Urinary bladder (tissue), 4 donors: Measurements from ENCODE around the gene YWHAB. TPM values are rescaled to one million over a fixed set of nuclear protein-coding genes. Genes with fewer than 3 reads are reported as not detected.

ENCODE experiments used
- DNase-seq: peaks from one replicate; pipeline ENCODE4 v3.0.0-alpha.2; 2015; ENCODE audit errors: extremely low spot score
- H3K27ac ChIP-seq: one replicate; pipeline ENCODE4 v1.5.1; 2013; ENCODE audit warnings: low read depth, mild to moderate bottlenecking, moderate library complexity
- H3K36me3 ChIP-seq: one replicate; pipeline ENCODE4 v1.6.1; 2013; ENCODE audit warnings: mild to moderate bottlenecking, moderate library complexity; ENCODE audit not compliant: insufficient read depth
- H3K4me1 ChIP-seq: one replicate; pipeline ENCODE4 v1.6.1; 2013; ENCODE audit warnings: mild to moderate bottlenecking, moderate library complexity; ENCODE audit not compliant: insufficient read depth
- H3K4me3 ChIP-seq: one replicate; pipeline ENCODE4 v1.5.1; 2013; ENCODE audit warnings: low read depth, low read length
- WGBS: extraction: QIAGEN DNeasy Blood & Tissue Kit; methylation state at CpG from one replicate; pipeline ENCODE4 v1.1.7; 2013; 5-methylcytosine and 5-hydroxymethylcytosine counted together
- polyA plus RNA-seq: library from polyadenylated mRNA; stranded (reverse); fragments of 200-250 nt; gene quantifications from one replicate; pipeline ENCODE4 v1.2.3, GENCODE V29; 2013
- total RNA-seq: library from RNA; depleted of rRNA; stranded (reverse); fragments of >200 nt; gene quantifications from one replicate; pipeline ENCODE4 v1.2.3, GENCODE V29; 2014
- donor health status: healthy with polysubstance abuse.
- donor health status: healthy.

YWHAB gene
- total and polyA plus RNA-seq, 2 donors, result 99.1 to 129 TPM

- Histone ChIP-seq H3K4me3 (no peak overlapping the region), H3K27ac (no peak overlapping the region), H3K36me3 (no peaks in the 10 kb centered on the region), H3K4me1 (no peaks in the 10 kb centered on the region)
- no peak for DNase-seq
- 85% methylated on average over 9 of the region's 9 CpGs for WGBS
Measured at GRCh38 chr20:44938637-44939036, 53.1 kb downstream of the YWHAB start.

- H3K36me3 ChIP-seq, result no peaks in the 10 kb centered on the region
- H3K4me1 ChIP-seq, result no peaks in the 10 kb centered on the region
- no peak overlapping the region for H3K4me3 ChIP-seq
- no peak overlapping the region for H3K27ac ChIP-seq
- DNase-seq, result no peak
- WGBS, result 69% methylated on average over 7 of the region's 7 CpGs
Measured at GRCh38 chr20:44941120-44941691, 55.7 kb downstream of the YWHAB start.

- Histone ChIP-seq H3K4me3 (no peak overlapping the region), H3K4me1 (no peaks in the 10 kb centered on the region), H3K36me3 (no peaks in the 10 kb centered on the region), H3K27ac (no peak overlapping the region)
- no peak for DNase-seq
- WGBS, result 80% methylated on average over 4 of the region's 4 CpGs
Measured at GRCh38 chr20:44942264-44942973, 56.9 kb downstream of the YWHAB start.

- DNase-seq, result no peak
- H3K27ac ChIP-seq, result no peak overlapping the region
- WGBS, result 87% methylated on average over 4 of the region's 4 CpGs
- no peak overlapping the region for H3K4me3 ChIP-seq
- H3K4me1 ChIP-seq, result no peaks in the 10 kb centered on the region
- no peaks in the 10 kb centered on the region for H3K36me3 ChIP-seq
Measured at GRCh38 chr20:44943828-44944227, 58.3 kb downstream of the YWHAB start.

DNA sequence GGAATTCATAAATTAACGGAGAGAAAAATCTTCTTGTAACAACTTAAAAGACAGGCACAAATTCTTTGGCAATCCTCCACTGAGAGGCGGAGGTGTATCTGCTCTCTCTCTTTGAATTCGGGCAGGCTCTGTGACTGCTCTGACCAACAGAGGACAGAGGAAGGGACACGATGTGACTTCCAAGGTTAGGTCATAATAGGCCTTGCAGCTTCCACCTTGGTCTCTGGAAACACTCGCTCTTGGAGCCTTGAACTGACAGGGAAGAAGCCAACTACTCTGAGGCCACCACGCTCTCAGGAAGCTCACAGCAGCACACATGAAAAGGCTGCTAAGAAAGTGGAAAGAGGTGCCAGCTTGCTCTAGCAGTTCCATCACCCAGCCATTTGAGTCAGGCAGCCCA, 59.8 kb downstream of the YWHAB start:
- H3K27ac ChIP-seq, result no peak overlapping the region
- WGBS, result 89% methylated on average over 6 of the region's 6 CpGs
- H3K4me1 ChIP-seq, result no peaks in the 10 kb centered on the region
- DNase-seq, result no peak
- H3K4me3 ChIP-seq, result no peak overlapping the region
- H3K36me3 ChIP-seq, result no peaks in the 10 kb centered on the region

- Histone ChIP-seq H3K36me3 (peaks cover 2% of the 10 kb centered on the region), H3K4me3 (no peak overlapping the region)
- WGBS, result 88% methylated on average over 2 of the region's 2 CpGs
Measured at GRCh38 chr20:44946271-44946852, 60.9 kb downstream of the YWHAB start.

DNA sequence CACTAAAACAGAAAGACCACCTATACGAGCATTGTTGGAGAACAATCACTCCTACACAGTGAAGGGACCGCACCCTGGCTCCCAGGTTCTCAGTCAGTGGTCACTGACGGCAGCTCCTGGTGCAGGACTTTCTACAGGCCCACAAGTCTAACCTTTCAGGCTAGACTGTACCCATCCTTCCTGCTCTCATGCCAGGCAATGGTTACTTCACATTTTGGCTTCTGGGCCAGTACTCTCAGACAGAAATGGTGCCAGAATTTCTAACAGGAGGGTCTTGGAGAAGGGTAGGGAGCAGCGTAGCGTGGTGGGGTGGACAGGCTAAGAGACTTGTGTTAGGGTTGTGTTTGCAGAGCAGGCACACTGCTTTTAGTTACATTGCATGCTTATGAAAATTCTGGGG, 62.6 kb downstream of the YWHAB start:
- DNase-seq, result no peak

More at GRCh38 chr20:44946271-44946852, 60.9 kb downstream of the YWHAB start:
- no peak for DNase-seq
- H3K27ac ChIP-seq, result no peak overlapping the region
- no peaks in the 10 kb centered on the region for H3K4me1 ChIP-seq

GRCh38 chr20:44948513-44948912, 63.0 kb downstream of the YWHAB start:
- WGBS, result 92% methylated on average over 2 of the region's 2 CpGs
- DNase-seq, result no peak
- H3K4me1 ChIP-seq, result no peaks in the 10 kb centered on the region
- peaks cover 2% of the 10 kb centered on the region for H3K36me3 ChIP-seq
- H3K4me3 ChIP-seq, result no peak overlapping the region
- H3K27ac ChIP-seq, result no peak overlapping the region

More for the DNA sequence above, 62.6 kb downstream of the YWHAB start:
- no peak overlapping the region for H3K4me3 ChIP-seq
- no peaks in the 10 kb centered on the region for H3K4me1 ChIP-seq
- WGBS, result 95% methylated on average over 5 of the region's 5 CpGs
- peaks cover 2% of the 10 kb centered on the region for H3K36me3 ChIP-seq
- H3K27ac ChIP-seq, result no peak overlapping the region

DNA sequence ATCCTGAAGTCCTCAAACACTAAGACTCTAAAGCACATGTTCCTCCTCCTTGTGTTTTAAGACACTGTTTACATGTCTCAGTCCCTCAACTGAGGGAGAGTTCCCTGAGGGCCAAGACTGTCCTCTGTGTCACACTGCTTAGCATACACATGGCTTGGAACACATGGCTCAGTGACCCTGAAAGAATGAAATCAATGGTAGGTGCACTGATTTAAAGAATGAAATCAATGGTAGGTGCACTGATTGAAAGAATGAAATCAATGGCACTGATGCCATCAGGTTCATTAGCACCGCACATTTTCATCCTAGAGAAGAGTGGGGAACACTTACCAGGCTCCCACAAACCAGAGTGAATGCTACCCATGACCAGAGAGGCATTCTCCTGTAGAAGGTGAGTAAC, 64.9 kb downstream of the YWHAB start:
- H3K27ac ChIP-seq, result no peak overlapping the region
- DNase-seq, result no peak
- WGBS, result 94% methylated on average over 1 of the region's 1 CpG
- H3K4me1 ChIP-seq, result no peaks in the 10 kb centered on the region
- peaks cover 2% of the 10 kb centered on the region for H3K36me3 ChIP-seq
- H3K4me3 ChIP-seq, result no peak overlapping the region

- DNase-seq, result no peak
- Histone ChIP-seq H3K4me1 (no peaks in the 10 kb centered on the region), H3K27ac (no peak overlapping the region), H3K4me3 (no peak overlapping the region), H3K36me3 (peaks cover 2% of the 10 kb centered on the region)
- 87% methylated on average over 1 of the region's 1 CpG for WGBS
Measured at GRCh38 chr20:44952731-44953130, 67.2 kb downstream of the YWHAB start.

GRCh38 chr20:44954211-44954610, 68.7 kb downstream of the YWHAB start:
- Histone ChIP-seq H3K4me3 (no peak overlapping the region), H3K36me3 (peaks cover 2% of the 10 kb centered on the region), H3K4me1 (no peaks in the 10 kb centered on the region), H3K27ac (no peak overlapping the region)
- DNase-seq, result peak; percentile 60
- 92% methylated on average over 5 of the region's 5 CpGs for WGBS

DNA sequence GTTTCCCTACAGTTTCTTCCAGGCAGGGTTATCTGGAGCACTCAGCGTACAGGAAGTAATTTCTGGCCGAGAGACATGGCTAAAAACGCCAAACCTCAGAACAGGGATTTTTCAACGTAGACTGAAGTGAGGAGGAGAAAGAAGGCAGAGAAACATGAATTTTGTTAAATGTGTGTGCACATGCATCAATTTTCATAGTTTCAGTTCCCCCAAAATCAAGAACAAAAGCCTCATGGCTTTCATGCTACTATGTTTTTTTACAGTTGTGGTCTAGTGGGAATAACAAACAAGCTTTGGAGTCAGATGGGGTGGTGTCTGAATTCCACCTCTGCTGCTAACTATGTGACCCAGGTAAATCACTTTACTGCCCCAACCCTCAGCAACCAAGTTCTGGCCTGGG, 69.8 kb downstream of the YWHAB start:
- no peaks in the 10 kb centered on the region for H3K4me1 ChIP-seq

GRCh38 chr20:44956410-44956809, 70.9 kb downstream of the YWHAB start:
- DNase-seq, result peak; percentile 47
- Histone ChIP-seq H3K27ac (no peak overlapping the region), H3K4me3 (no peak overlapping the region), H3K4me1 (no peaks in the 10 kb centered on the region), H3K36me3 (no peaks in the 10 kb centered on the region)
- 84% methylated on average over 3 of the region's 3 CpGs for WGBS

More for the DNA sequence above, 69.8 kb downstream of the YWHAB start:
- WGBS, result 78% methylated on average over 4 of the region's 4 CpGs
- H3K27ac ChIP-seq, result no peak overlapping the region
- peaks cover 2% of the 10 kb centered on the region for H3K36me3 ChIP-seq
- no peak overlapping the region for H3K4me3 ChIP-seq
- no peak for DNase-seq
